Fibroblast of upper back skin (primary cell): Measurements from ENCODE around the gene PCDH15.

ENCODE experiments used
- DNase-seq: peaks from one replicate; pipeline ENCODE4 v3.0.0-alpha.2; 2013

PCDH15 gene

DNA sequence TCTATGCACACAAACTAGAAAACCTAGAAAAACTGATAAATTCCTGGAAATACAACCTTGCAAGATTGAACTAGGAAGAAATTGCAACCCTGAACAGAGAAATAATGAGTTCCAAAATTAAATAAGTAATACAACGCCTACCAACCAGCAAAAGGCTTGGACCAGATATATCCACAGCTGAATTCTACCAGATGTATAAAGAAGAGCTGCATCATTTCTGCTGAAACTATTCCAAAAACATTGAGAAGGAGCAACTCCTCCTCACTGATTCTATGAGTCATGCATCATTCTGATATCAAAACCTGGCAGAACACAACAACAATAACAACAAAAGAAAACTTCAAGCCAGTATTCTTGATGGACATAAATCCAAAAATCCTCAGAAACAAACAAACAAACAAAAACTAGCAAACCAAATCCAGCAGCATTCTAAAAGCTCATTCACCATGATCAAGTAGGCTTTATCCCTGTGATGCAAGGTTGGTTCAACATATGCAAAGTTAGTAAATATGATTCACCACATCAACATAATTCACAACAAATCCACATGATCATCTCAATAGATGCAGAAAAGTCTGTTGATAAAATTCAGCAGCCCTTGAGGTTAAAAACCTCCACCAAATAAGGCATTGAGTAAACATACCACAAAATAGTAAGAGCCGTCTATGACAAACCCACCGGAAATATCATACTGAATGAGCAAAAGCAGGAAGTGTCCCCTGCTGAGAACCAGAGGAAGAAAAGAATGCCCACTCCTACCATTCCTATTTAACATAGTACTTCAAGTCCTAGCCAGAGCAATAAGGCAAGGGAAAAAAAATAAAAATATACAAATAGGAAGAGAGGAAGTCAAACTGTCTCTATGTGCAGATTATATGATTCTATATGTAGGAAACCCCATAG, 98.2 kb downstream of the PCDH15 start:
- DNase-seq: no peak

DNA sequence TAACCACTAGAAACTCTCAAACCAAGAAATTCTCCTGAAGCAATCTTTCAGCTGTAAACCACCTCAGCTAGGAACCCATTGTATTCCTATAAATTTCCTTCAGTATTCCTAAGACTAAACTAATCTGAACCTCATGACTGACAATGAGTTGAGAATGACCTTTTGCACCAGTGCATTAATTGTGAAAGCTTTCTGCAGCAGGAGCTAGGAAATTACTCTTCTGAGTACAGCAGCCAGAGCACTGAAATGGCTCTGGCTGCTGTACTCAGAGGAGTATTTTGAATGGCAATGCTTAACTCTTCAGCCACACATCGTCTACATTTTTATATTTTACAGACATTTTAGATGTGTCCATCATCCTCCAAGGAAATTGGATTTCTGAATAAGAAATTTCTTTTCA, 109.7 kb downstream of the PCDH15 start:
- DNase-seq: no peak

DNA sequence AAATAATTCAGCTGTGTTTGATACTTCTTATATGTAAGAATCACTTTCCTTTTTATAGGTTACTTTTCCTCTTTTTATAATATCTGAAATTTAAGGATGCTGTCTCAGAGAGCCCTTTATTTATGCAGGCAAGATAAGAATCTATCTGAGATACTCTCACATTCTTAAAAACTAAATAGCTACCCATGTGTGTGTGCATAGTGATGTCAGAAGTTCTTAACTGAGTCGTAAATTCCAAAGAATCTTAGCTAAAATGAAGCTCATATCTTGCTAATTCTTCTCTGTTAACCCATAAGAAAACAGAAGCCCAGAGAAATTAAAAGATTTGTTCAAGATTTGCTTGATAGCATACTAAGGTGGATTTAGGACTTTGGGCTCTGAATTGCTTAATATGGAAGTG, 118.5 kb downstream of the PCDH15 start:
- no peak for DNase-seq

DNA sequence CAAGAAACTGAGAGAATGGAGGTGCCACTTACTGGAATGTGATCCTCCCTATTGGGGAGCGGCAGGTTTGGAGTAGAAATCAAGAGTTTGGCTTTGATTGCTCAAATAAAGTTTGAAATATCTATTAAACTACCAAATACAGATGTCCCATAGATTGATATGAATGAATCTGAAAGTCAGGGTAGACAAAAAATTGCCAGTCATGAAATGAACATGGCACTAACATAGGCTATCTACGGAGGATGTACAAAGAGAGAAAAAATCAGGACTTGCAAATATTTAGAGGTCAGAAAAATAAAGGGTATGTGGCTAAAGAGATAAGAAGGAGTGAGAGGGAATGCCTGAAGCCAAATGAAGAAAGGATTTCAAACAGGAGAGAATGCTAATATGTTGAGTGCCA, 119.9 kb downstream of the PCDH15 start:
- no peak for DNase-seq

DNA sequence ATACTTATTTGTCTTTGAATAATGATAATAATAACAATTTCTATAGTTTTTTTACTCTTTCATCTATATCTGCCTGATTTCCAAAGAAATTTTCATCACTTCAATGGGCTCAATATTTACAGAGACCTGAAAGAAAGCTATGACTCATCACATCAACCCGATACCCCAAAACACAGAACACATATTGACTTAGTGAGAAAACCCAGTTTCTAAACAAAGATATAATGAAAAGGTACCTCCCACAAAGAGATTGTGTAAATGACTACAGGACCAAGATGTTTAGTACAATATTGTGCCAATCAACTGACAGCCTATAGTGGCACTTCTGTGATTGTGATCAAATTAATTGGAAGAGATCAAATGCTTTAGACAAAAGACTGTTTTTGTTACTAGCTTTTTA, 133.9 kb downstream of the PCDH15 start:
- no peak for DNase-seq

DNA sequence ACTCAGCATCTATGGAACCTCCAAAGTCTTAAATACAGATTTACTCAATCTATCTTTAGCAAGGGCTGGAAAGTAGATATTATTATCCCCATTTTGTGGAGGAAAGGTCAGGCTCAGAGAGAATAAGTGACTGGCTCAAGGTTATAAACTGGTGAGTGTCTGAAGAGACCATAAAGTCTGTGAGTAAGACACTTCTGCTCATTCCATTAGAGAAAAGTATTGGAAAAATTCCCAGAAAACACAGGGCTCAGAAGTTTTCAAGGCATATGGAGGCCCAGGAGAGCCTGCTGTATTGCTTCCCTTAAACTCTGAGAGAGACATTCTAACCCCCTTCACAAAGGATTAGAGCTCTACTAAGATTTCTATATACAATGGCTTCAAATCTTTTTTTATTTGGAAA, 134.8 kb downstream of the PCDH15 start:
- DNase-seq: no peak

DNA sequence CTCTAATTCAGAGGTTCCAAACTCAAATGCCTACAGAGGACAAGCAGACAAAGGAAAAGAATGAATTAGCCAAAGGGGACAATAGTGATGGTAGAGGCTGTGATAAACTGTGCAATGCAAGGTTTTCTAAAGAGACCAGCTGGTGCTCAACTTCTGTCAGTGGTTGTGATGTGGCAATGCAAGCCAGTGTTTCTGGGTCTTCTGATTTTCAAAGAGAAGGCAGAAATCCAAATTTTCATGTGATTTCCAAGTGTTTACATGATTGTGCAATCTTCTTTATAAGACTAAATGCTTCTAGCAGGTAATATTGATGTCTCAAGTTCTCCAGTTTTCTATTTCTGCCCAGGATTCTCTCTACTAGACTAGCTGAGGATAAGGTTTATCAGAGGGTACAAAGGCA, 135.9 kb downstream of the PCDH15 start:
- no peak for DNase-seq

DNA sequence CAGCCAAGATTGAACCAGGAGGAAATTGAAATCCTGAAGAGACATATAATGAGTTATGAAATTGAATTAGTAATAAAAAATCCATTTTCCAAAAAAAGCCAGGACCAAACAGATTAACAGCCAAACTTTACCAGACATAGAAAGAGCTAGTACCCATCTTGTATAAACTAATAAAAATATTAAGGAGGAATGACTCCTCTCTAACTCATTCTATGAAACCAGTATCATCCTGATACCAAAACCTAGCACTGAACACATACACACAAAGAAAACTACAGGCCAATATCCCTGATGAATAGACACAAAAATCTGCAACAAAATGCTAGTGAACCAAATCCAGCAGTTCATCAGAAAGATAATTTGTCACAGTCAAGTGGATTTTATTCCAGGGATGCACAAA, 140.6 kb downstream of the PCDH15 start:
- no peak for DNase-seq

DNA sequence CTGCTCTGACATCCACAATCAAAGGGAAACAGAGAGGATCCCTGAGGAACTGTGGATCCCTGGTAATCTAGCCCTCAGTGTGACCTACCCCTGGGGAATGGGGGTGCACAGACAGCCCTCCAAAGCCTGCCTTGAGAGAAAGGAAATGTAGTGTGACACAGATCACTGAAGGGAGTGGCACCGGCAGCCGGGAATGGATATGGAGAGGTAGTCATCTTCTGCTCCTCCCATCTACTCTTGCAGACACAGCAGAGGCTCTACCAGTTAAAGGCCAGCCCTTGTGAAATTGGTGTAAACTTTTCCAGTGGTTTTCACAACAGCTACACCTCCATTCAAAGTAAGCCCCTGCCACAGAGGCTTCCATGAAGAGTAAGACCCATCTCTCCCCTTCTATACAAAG, 144.4 kb downstream of the PCDH15 start:
- DNase-seq: no peak

DNA sequence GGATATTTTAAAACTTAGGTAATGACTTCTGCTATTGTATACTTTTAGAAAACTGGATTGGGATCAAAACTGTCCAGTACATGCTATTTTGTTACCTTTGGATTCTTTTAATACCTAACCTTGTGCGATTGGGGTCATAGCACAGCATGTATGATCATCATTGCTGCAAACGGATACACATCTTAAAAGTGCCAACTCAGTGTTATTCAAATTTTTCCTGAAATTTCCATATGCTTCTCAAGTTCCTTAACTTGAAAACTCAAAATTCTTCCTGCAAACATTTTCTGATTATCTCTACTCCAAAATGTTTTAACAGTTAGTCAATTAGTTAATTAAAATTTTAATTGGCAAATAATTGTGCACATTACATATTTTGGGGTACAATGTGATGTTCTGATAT, 147.5 kb downstream of the PCDH15 start:
- DNase-seq: no peak

DNA sequence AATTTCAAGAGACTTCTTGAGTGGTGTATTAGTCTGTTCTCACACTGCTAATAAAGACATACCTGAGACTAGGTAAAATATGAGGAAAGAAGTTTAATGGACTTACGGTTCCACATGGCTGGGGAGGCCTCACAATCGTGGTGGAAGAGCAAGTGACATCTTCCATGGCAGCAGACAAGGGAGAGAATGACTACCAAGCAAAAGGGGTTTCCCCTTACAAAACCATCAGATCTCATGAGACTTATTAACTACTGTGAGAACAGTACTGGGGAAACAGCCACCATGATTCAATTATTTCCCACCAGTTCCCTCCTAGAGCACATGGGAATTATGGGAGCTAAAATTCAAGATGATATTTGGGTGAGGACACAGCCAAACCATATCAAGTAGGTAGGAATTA, 150.5 kb downstream of the PCDH15 start:
- DNase-seq: no peak

DNA sequence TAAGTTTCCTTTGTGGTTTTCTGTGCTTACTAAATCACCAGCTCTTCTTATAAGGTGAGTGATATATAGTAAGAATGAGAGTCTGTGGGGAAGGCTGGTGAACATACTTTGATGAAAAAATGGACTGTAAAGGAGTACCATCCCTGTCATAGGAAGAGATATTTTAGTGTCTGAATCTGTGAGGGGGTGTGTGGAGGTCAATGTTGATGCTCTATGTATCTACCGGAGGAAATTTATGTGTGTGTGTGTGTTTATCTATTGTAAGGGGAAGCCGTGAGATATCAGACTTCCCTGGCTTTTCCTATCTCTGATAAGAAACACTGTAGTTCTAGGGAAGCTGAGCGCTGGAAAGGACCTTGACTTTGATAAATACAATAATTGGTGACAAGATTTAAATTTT, 179.0 kb downstream of the PCDH15 start:
- DNase-seq: no peak

DNA sequence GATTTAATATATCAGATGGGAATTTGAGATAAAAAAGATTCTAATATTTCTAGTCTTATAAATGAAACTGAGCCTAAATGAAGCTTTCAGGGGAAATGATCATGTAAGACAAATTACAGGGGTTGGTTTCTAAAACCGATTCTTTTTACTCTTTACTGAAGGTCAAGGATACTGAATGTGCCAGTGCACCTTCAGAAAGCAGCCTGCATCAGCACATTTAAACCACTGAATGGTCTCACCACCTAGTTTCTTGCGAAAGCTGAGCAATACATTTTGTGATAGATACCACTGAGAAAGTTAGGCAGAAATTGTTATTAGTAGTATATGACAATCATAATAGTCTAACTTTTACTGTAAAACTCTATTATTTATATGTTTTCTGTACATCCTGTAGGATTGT, 180.7 kb downstream of the PCDH15 start:
- DNase-seq: no peak

DNA sequence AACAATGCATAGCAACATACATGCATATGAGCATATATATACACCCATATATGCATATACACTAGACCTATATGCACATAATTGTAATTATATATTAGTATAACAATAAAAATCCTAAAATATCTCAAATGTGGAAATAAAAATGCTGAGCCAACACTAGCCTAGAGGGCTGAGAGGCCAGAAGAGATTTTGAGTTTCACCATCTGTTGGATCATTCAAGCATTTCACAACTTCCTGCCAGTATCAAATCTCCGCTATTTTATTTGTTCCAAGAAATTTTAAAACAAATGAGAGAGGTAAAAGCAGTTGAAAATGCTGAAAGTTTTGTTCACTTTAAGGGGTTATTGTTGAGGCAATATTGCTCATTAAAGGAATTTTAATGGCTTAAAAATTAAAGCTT, 187.0 kb downstream of the PCDH15 start:
- peak; percentile 6 for DNase-seq

DNA sequence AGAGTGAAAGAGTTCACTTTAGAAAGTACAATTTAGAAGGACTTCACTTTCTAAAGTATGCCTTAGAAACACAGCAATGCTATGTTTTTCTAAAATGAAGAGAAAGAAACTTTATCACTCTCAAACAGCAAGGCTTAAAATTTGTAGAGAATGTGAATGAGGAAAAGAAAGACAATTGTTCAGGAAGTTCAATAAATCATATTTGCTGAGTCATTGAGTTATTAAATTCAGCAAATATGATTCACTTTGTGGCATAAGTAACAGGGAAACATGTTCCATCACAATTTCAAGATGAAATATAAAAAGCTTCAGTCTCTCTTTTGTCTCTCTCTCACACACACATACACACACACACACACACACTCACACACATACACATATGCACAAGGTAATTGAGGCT, 187.9 kb downstream of the PCDH15 start:
- peak; percentile 2 for DNase-seq

DNA sequence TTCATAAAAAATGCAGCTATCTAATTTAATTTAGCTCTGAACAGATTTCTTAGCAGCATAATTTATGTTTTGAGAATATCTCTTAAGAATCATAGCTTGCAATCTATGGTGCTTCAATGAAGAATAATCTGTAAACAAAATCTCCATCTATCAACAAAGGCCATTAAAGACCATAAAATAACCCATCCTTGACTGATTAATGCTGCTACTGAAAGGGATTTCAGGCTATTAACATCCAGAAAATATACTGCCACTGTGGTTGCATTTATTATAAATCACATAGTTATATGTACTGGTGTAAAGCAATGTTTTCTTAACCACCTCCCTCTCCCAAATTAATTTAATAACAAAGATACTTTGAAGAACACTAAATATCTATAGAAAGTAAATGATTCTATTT, 191.6 kb downstream of the PCDH15 start:
- no peak for DNase-seq

DNA sequence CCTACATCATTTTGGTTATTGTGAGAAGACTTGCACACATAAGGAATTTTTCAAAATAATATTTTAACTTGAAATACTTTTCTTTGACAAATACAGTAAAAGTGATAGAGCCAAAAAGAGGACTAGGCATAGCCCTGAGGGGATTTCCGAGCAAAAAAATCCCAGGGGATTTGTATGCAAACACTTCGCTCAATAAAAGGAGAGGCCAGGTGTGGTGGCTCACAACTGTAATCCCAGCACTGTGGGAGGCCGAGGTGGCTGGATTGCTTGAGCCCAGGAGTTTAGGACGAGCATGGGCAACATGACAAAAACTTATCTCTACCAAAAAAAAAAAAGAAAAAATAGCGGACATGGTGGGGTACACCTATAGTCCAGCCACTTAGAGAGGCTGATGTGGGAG, 193.0 kb downstream of the PCDH15 start:
- DNase-seq: no peak

DNA sequence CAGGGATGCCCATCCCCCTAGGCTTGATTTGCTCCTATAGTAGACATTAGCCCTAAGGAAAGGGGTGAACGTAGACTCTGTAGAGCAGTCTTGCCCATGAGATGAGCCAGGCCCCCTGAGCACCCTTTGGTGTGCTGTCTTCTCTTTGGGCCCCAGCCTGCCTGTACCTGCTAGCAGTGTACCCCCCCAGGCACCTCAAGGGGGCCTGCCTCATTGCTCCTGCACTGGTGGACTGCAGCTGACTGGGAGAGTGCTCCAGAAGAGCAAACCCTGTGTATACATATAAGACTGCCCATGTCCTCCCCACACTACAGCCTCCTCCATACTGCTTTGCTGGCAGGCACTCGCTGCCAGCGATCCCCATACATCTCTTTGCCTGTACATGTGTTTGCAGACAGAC, 206.7 kb downstream of the PCDH15 start:
- no peak for DNase-seq

DNA sequence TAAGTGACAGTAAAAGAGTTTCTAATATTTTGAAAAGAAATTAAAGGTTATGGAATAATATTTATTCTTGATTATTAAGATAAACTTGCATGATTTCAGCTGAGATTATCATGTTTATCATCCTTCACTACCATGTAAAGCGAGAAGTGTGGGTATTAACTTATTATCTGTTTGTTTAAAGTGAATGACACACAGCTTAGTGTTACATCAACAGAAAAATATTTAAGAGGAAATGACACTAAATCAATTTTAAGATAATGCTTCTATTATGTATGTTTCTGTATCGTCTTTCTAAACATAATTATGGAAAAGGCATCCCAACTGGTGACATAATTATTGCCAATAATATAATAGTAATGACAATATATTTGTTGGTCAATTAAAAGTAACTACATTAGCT, 213.1 kb downstream of the PCDH15 start:
- no peak for DNase-seq

DNA sequence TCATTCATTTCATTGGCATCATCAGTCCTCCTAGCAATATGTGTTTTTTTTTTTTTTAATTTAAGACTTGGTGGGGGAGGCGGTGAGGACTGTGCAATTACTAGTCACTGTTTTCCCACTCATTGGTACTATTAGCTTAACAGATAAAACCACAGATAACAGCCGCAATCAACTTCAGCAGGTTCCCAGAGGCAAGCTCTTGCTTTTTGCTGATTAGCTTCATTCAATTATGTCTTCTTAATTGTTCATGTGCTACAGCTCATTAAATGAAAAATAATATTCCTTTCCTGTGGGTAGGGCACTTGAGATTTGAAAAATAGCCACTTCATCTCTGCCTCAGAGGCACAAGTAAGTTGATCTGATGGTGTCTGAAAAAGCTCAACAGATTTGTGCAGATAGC, 215.5 kb downstream of the PCDH15 start:
- DNase-seq: no peak

DNA sequence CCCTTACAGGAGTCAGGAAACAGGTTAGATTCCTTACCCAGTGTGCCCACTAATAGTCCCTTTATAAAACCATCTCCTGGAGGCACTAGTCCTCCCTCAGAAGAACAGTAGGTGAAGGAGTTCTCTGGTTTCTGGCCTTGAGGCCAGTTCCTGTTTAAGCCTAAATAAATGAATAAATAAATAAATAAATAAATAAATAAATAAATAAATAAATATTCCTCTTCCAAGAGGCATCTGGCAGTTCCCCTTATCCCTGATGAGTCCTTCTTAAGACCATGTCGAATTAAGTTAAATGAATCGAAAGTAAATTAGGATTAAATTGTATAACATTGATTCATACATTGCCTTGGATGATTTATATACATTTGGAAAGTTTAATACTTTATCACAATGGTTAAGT, 223.3 kb downstream of the PCDH15 start:
- no peak for DNase-seq

DNA sequence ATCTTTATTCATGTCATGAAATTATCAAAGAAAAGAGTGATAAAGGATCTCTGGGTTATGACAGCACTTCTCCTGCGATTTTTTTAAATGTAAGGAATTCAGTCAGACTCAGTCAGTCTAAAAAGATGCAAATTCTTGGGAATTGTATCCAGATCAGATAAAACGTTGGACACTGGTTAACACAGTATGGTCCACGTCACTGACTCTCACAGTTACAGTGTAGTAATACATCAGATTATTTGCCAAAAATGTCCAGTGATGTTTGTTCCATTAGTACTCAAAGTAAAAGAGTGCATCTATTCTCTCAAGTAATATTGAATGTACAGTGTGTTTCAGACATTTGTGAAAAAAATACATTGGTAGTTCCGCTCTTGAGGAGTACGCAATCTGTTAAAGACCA, 224.5 kb downstream of the PCDH15 start:
- DNase-seq: no peak

DNA sequence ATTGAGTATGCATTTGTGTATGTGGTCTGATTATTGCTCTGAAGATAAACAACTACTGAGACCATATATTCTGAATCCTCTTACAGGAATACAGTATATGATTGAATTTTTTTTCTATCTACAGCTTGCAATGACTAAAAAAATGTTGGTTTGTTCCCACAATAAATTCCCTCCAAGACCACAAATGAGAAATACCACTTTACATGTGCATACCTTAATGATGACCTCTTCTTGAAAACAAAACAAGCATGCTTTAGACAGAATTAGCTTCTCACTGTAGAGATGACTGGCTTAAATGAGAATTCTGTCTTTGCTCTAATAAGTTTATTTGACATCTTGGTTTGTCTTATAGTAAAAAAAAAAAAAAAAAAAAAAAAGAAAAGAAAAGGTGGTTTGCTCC, 241.5 kb downstream of the PCDH15 start:
- peak; percentile 40 for DNase-seq

DNA sequence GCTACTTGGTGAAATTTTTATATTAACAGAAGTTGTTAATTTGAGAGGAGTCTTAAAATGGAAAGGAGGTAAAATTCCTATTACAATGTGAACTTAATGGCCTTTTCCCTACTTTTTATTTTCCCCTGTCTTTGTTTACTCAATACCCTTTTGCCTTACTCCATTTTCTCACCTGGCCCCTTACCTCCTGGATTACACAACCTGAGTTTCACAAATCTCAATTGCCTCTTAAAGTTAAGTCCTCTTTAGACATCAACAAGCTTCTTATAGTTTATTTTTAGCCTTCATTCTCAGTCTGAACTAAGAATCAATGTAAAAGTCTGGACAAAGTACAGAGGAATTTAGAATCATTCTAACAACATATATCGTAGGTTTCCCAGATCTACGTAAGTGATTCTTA, 247.0 kb downstream of the PCDH15 start:
- DNase-seq: no peak

DNA sequence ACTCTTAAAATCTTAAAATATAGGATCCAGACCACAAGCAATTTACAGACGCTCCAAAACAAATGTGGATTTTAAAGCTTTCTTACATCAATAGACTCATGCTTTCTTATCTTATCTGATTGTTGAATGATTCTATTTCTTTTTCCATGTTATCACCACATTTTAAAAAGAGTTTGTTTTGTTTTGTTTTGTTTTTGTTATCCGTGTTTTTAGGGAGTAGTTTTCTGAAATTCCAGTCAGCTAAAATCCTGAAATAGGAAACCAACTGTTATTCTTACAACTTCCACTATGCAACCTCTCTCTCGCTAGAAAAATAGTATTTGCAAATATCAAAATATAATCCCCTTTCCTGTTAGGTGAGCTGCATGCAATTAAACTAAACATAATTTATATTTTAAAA, 251.0 kb downstream of the PCDH15 start:
- DNase-seq: no peak
